ENCODE measurements around the gene IGFALS. TPM values are rescaled to one million over a fixed set of nuclear protein-coding genes. Genes with fewer than 3 reads are reported as not detected.

IGFALS gene
- total RNA-seq, 1 experiment from 2014 or later: not detected

- Histone ChIP-seq H3K4me1 (replicated peaks; ENCODE audit: insufficient read depth) (peaks cover 19% of the 10 kb centered on the region), H3K36me3 (ENCODE audit: low read depth) (0 out of 2 replicates have a peak, but pooled peaks cover 5% of the 10 kb centered on the region), H3K27me3 (ENCODE audit: insufficient read depth, low read depth) (no peaks in the 10 kb centered on the region), H3K4me2 (peak within 1 kb of the TSS; percentile 99), H3K27ac (peak within 1 kb of the TSS; percentile 77), H3K9me2 (ENCODE audit: insufficient read depth) (no peaks in the 10 kb centered on the region), H2AFZ (peak within 1 kb of the TSS; percentile 92), H3F3A (ENCODE audit: insufficient read depth, low read depth) (peaks cover 38% of the 10 kb centered on the region), H3K79me2 (ENCODE audit: low read depth) (peaks cover 39% of the 10 kb centered on the region), H3K4me3 (peak within 1 kb of the TSS; percentile 77), H4K20me1 (ENCODE audit: insufficient read depth) (peaks cover 22% of the 10 kb centered on the region), H3K9me3 (ENCODE audit: insufficient read depth, low read depth) (no peaks in the 10 kb centered on the region)
- ChIA-PET POLR2A (ENCODE audit: unreplicated experiment) (interaction anchor here (0.8 kb wide), 1 partner anchor 26 kb away, joined by 3 read pairs; no protein-coding TSS in a partner anchor), CTCF (interaction anchor here (0.6 to 0.7 kb wide), 3 partner anchors 26 to 150 kb away, joined by 3 to 5 read pairs (median 3); no protein-coding TSS in a partner anchor)
- BruUV-seq (replicated peaks): no TSS peak
- intact Hi-C loops (cut with micrococcal nuclease; ENCODE audit: unreplicated experiment): loop anchor here (2.0 to 5.0 kb wide), 4 partner anchors 66 to 190 kb away; partner anchors contain the start of genes JPT2, MAPK8IP3 and RPS2
- DNase-seq: peak in 1 of 2 experiments; percentile 37
- TF ChIP-seq EZH2 (IDR thresholded peaks at IDR 0.05; ENCODE audit: low read depth): no peak
- no peak for TF ChIP-seq CTCF (conservative IDR thresholded peaks at IDR 0.05)
Measured at GRCh38 chr16:1772362-1772907, 21.1 kb downstream of the IGFALS start, which contains the start of gene EME2. TSS of gene EME2 (plus strand) at chr16:1772810. CDS start at chr16:1773228, 418 bp downstream.

GRCh38 chr16:1771864-1772361 is 21.6 kb downstream of the IGFALS start:
- Histone ChIP-seq H3K4me2 (peak overlapping the region; percentile 99), H3K36me3 (ENCODE audit: low read depth) (0 out of 2 replicates have a peak, but pooled peaks cover 5% of the 10 kb centered on the region), H3F3A (ENCODE audit: insufficient read depth, low read depth) (peaks cover 34% of the 10 kb centered on the region), H4K20me1 (ENCODE audit: insufficient read depth) (peaks cover 19% of the 10 kb centered on the region), H2AFZ (peak overlapping the region; percentile 92; the same call in 1 of the 2 replicates), H3K4me3 (peak overlapping the region; percentile 77), H3K4me1 (replicated peaks; ENCODE audit: insufficient read depth) (peaks cover 19% of the 10 kb centered on the region), H3K9me2 (ENCODE audit: insufficient read depth) (no peaks in the 10 kb centered on the region), H3K79me2 (ENCODE audit: low read depth) (peaks cover 39% of the 10 kb centered on the region), H3K27ac (peak overlapping the region; percentile 77), H3K9me3 (ENCODE audit: insufficient read depth, low read depth) (no peaks in the 10 kb centered on the region), H3K27me3 (ENCODE audit: insufficient read depth, low read depth) (no peaks in the 10 kb centered on the region)
- CTCF ChIA-PET: interaction anchor here (0.6 kb wide), 1 partner anchor 28 kb away, joined by 5 read pairs; no protein-coding TSS in a partner anchor
- DNase-seq: peak in 1 of 2 experiments; percentile 32
- BruUV-seq (replicated peaks): TSS peak; percentile 80
- intact Hi-C loops (cut with micrococcal nuclease; ENCODE audit: unreplicated experiment): loop anchor here (2.0 to 5.0 kb wide), 4 partner anchors 65 to 190 kb away; partner anchors contain the start of genes JPT2, MAPK8IP3 and RPS2
- no peak for TF ChIP-seq EZH2 (IDR thresholded peaks at IDR 0.05; ENCODE audit: low read depth)
- TF ChIP-seq CTCF (conservative IDR thresholded peaks at IDR 0.05): no peak
- POLR2A ChIA-PET (ENCODE audit: unreplicated experiment): interaction anchor here (0.7 to 0.8 kb wide), 2 partner anchors 26 to 66 kb away, joined by 3 to 21 read pairs; no protein-coding TSS in a partner anchor

- peak within 1 kb of the TSS; percentile 77 for H3K27ac ChIP-seq
- peaks cover 39% of the 10 kb centered on the region for H3K79me2 ChIP-seq (ENCODE audit: low read depth)
- no peak for TF ChIP-seq EZH2 (IDR thresholded peaks at IDR 0.05; ENCODE audit: low read depth)
- TF ChIP-seq CTCF (conservative IDR thresholded peaks at IDR 0.05): no peak
- BruUV-seq (replicated peaks): no TSS peak
- no peaks in the 10 kb centered on the region for H3K9me3 ChIP-seq (ENCODE audit: insufficient read depth, low read depth)
- DNase-seq: peak; percentile 46 to 80
- H3K4me1 ChIP-seq (replicated peaks; ENCODE audit: insufficient read depth): peaks cover 19% of the 10 kb centered on the region
- ChIA-PET CTCF (interaction anchor here (0.6 kb wide), 2 partner anchors 27 to 158 kb away, joined by 3 to 5 read pairs; no protein-coding TSS in a partner anchor), POLR2A (ENCODE audit: unreplicated experiment) (interaction anchor here (0.6 to 0.8 kb wide), 4 partner anchors 25 to 119 kb away, joined by 3 to 21 read pairs (median 4); no protein-coding TSS in a partner anchor)
- peak within 1 kb of the TSS; percentile 77 for H3K4me3 ChIP-seq
- intact Hi-C loops (cut with micrococcal nuclease; ENCODE audit: unreplicated experiment): loop anchor here (5.0 kb wide), 2 partner anchors 94 to 191 kb away; partner anchors contain the start of genes JPT2 and RPS2
- H3K27me3 ChIP-seq (ENCODE audit: insufficient read depth, low read depth): no peaks in the 10 kb centered on the region
- H3F3A ChIP-seq (ENCODE audit: insufficient read depth, low read depth): peaks cover 32% of the 10 kb centered on the region; the same call in 1 of the 2 replicates
- H2AFZ ChIP-seq: peak within 1 kb of the TSS; percentile 92; the same call in 1 of the 2 replicates
- H3K9me2 ChIP-seq (ENCODE audit: insufficient read depth): no peaks in the 10 kb centered on the region
- peaks cover 19% of the 10 kb centered on the region for H4K20me1 ChIP-seq (ENCODE audit: insufficient read depth)
- 0 out of 2 replicates have a peak, but pooled peaks cover 5% of the 10 kb centered on the region for H3K36me3 ChIP-seq (ENCODE audit: low read depth)
- peak within 1 kb of the TSS; percentile 99 for H3K4me2 ChIP-seq
Measured at GRCh38 chr16:1771188-1771863, 22.2 kb downstream of the IGFALS start, which contains the start of gene NME3. TSS of gene NME3 (minus strand) at chr16:1771543. CDS start at chr16:1771534, 9 bp downstream.
